GM12878 (cell line): Measurements from ENCODE around the gene FEM1B. TPM values are rescaled to one million over a fixed set of nuclear protein-coding genes. Genes with fewer than 3 reads are reported as not detected.

Experiments used
- ATAC-seq: fragments of 200-7000 bp; cut with Tn5 transposase; 3 replicates; pipeline ENCODE4 v1.9.1; 2020; ENCODE audit warnings: mild to moderate bottlenecking, moderate library complexity
- BruUV-seq: library from RNA; stranded (reverse); fragments of 400-500 nt; replicated peaks from 2 replicates; lab custom pipeline; 2021; lab: Mats Ljungman, UMichigan
- CTCF ChIA-PET: fragments of 300-600 bp; sonication (Branson Sonifier 250); formaldehyde crosslinking; extraction: SDS; loops from one replicate; lab custom pipeline; 2021; ENCODE audit warnings: inconsistent platforms; lab: Yijun Ruan, JAX
- POLR2A ChIA-PET: fragments of 350-600 bp; formaldehyde crosslinking; extraction: SDS; loops from one replicate; lab custom pipeline; 2021; ENCODE audit warnings: inconsistent platforms; lab: Charles Lee
- RAD21 ChIA-PET: fragments of 300-600 bp; sonication (Branson Sonifier 250); formaldehyde crosslinking; loops from one replicate; lab custom pipeline; 2023; ENCODE audit warnings: antibody characterized with exemption; ENCODE audit not compliant: unreplicated experiment; lab: Charles Lee
- SMC1A ChIA-PET: fragments of 300-600 bp; sonication (Branson Sonifier 250); formaldehyde crosslinking; loops from one replicate; lab custom pipeline; 2023; ENCODE audit not compliant: unreplicated experiment, uncharacterized antibody; lab: Charles Lee
- DNase-seq: peaks from one replicate; pipeline ENCODE4 v3.0.0-alpha.2; 2011; ENCODE audit warnings: low read depth, low spot score
- FAIRE-seq: peaks from 3 replicates; lab custom pipeline; 2011; peaks lifted over from hg19 to GRCh38; lab: Jason Lieb, UNC
- H2AFZ ChIP-seq: 2 replicates; pipeline ENCODE4 v1.6.0; 2011; ENCODE audit warnings: low read depth, low read length, control low read depth; ENCODE audit not compliant: control insufficient read depth
- H3K27ac ChIP-seq: 2 replicates; pipeline ENCODE4 v1.5.1; 2011; ENCODE audit warnings: control low read depth; ENCODE audit not compliant: control insufficient read depth, insufficient read depth
- H3K27me3 ChIP-seq, 2 experiments: replicated peaks in 1 of 2; 2 replicates each; pipeline versions ENCODE4 v1.6.0 to v1.6.1; 2011; ENCODE audit warnings: low read length in 1 of 2; ENCODE audit not compliant: control insufficient read depth in 2 of 2, insufficient read depth in 2 of 2
- H3K36me3 ChIP-seq, 2 experiments: 2 replicates each; pipeline ENCODE4 v1.5.1; 2011; ENCODE audit warnings: low read length in 1 of 2; ENCODE audit not compliant: control insufficient read depth in 2 of 2, insufficient read depth in 2 of 2
- H3K4me1 ChIP-seq: 2 replicates; pipeline ENCODE4 v1.6.1; 2011; ENCODE audit warnings: mild to moderate bottlenecking, low read length, moderate library complexity, mixed read lengths; ENCODE audit not compliant: control insufficient read depth, insufficient read depth
- H3K4me2 ChIP-seq: 2 replicates; pipeline ENCODE4 v1.6.0; 2011; ENCODE audit warnings: control low read depth; ENCODE audit not compliant: control insufficient read depth, insufficient read depth
- H3K4me3 ChIP-seq: fragments of 200-600 bp; sonication (generic); 2 replicates; pipeline ENCODE4 v1.5.1; 2016
- H3K79me2 ChIP-seq: 2 replicates; pipeline ENCODE4 v1.6.0; 2011; ENCODE audit warnings: low read length; ENCODE audit not compliant: control insufficient read depth, insufficient read depth
- H3K9ac ChIP-seq: 2 replicates; pipeline ENCODE4 v1.8.0; 2011; ENCODE audit warnings: low read length, control low read depth, mixed read lengths; ENCODE audit not compliant: control insufficient read depth, insufficient read depth
- H3K9me3 ChIP-seq: replicated peaks from 3 replicates; pipeline ENCODE4 v1.5.1; 2011; ENCODE audit warnings: mild to moderate bottlenecking, low read length; ENCODE audit not compliant: control insufficient read depth, insufficient read depth
- H4K20me1 ChIP-seq: 2 replicates; pipeline ENCODE4 v1.6.0; 2011; ENCODE audit not compliant: control insufficient read depth, insufficient read depth
- CREB1 ChIP-seq: IDR thresholded peaks from 2 replicates; pipeline ENCODE4 v1.6.1; 2012; ENCODE audit warnings: low read depth, mild to moderate bottlenecking, inconsistent platforms
- CREM ChIP-seq: IDR thresholded peaks from 2 replicates; pipeline ENCODE4 v1.6.1; 2014; ENCODE audit warnings: antibody characterized with exemption, low read depth
- ESRRA ChIP-seq: IDR thresholded peaks from 2 replicates; pipeline ENCODE4 v1.6.1; 2012; ENCODE audit warnings: mild to moderate bottlenecking, low read length, improper control_type of control experiment
- HDAC2 ChIP-seq: fragments of 200-600 bp; sonication (generic); IDR thresholded peaks from 2 replicates; pipeline ENCODE4 v1.6.1; 2017
- IRF5 ChIP-seq: fragments of 450-650 bp; IDR thresholded peaks from 2 replicates; pipeline ENCODE4 v1.6.1; 2017; ENCODE audit warnings: borderline replicate concordance
- KDM1A ChIP-seq: fragments of 200-600 bp; sonication (generic); IDR thresholded peaks from 2 replicates; pipeline ENCODE4 v1.6.1; 2016; ENCODE audit warnings: borderline replicate concordance
- MYC ChIP-seq: IDR thresholded peaks from 2 replicates; pipeline ENCODE4 v1.6.1; 2011; ENCODE audit warnings: mild to moderate bottlenecking, low read length, moderate library complexity, inconsistent platforms; ENCODE audit not compliant: insufficient read depth, insufficient replicate concordance, insufficient read length, severe bottlenecking
- NBN ChIP-seq: fragments of 450-650 bp; IDR thresholded peaks from 2 replicates; pipeline ENCODE4 v1.6.1; 2016
- POU2F2 ChIP-seq: IDR thresholded peaks from 3 replicates; pipeline ENCODE4 v1.6.1; 2011; ENCODE audit warnings: low read depth, mild to moderate bottlenecking, low read length, borderline replicate concordance
- RAD51 ChIP-seq: fragments of 450-650 bp; IDR thresholded peaks from 2 replicates; pipeline ENCODE4 v1.6.1; 2016; ENCODE audit warnings: moderate library complexity, mild to moderate bottlenecking, inconsistent platforms
- RB1 ChIP-seq: fragments of 450-650 bp; formaldehyde crosslinking; IDR thresholded peaks from 2 replicates; pipeline ENCODE4 v1.6.1; 2017; ENCODE audit warnings: mild to moderate bottlenecking, borderline replicate concordance
- STAT1 ChIP-seq: fragments of 450-650 bp; conservative IDR thresholded peaks from 2 replicates; pipeline ENCODE4 v1.6.1; 2014; ENCODE audit warnings: antibody characterized with exemption, mild to moderate bottlenecking
- TAF1 ChIP-seq: IDR thresholded peaks from 2 replicates; pipeline ENCODE4 v1.6.1; 2011; ENCODE audit warnings: mild to moderate bottlenecking, low read depth, low read length, borderline replicate concordance
- TBL1XR1 ChIP-seq: IDR thresholded peaks from 2 replicates; pipeline ENCODE4 v1.6.1; 2012; ENCODE audit warnings: low read depth, low read length, improper control_type of control experiment
- ZBTB40 ChIP-seq: fragments of 450-650 bp; IDR thresholded peaks from 2 replicates; pipeline ENCODE4 v1.6.1; 2016; ENCODE audit warnings: mild to moderate bottlenecking, moderate library complexity, borderline replicate concordance
- ZNF592 ChIP-seq: fragments of 450-650 bp; IDR thresholded peaks from 2 replicates; pipeline ENCODE4 v1.6.1; 2017; ENCODE audit warnings: mild to moderate bottlenecking, moderate library complexity
- WGBS: methylation state at CpG from one replicate; pipeline ENCODE4 v1.1.6; 2016; ENCODE audit warnings: low lambda C conversion rate; ENCODE audit not compliant: insufficient replicate concordance, insufficient coverage; ENCODE audit errors: missing lambda C conversion rate; 5-methylcytosine and 5-hydroxymethylcytosine counted together
- in situ Hi-C: fragments of 300-500 bp; cut with MboI; formaldehyde crosslinking; loops from 9 replicates; pipeline ENCODE4 v1.14.3; 2018; ENCODE audit warnings: mixed read lengths
- intact Hi-C: fragments of 100-400 bp; cut with micrococcal nuclease; formaldehyde crosslinking; loops from one replicate; pipeline ENCODE4 v1.14.2; 2022; ENCODE audit not compliant: unreplicated experiment
- polyA plus RNA-seq, 11 experiments: library from polyadenylated mRNA; depleted of rRNA in 4 of 11; unstranded in 6 of 11; stranded (reverse) in 5 of 11; fragments of >200 nt; fragmentation: Nextera tagmentation in 4 of 11; fragmentation: Illumina TruSeq in 1 of 11; extraction: Ambion mirVana in 4 of 11; extraction: Trizol in 1 of 11; gene quantifications; 1 replicate in 1 of 11; 2 replicates in 10 of 11; pipeline versions ENCODE4 v1.2.1 to v1.2.3, GENCODE V29; 2011 to 2016; ENCODE audit warnings: inconsistent platforms in 2 of 11, missing spikeins in 2 of 11, low read depth in 1 of 11
- total RNA-seq, 4 experiments: library from RNA; depleted of rRNA in 3 of 4; stranded (reverse); fragments of >200 nt in 3 of 4; fragmentation: Illumina TruSeq in 1 of 4; extraction: Trizol in 1 of 4; gene quantifications; 2 replicates each; pipeline versions ENCODE4 v1.2.1 to v1.2.3, GENCODE V29; 2013 to 2021

FEM1B gene
- total and polyA plus RNA-seq, 10 of the 15 experiments (the other 5 are each of a cell fraction or from before 2014, with no cell fraction given) = 5.5 to 61.1 (median 18.2) TPM

- Histone ChIP-seq H3K4me2 (no peak overlapping the region), H3K27me3 (no peaks in the 10 kb centered on the region), H3K4me1 (peaks cover 4% of the 10 kb centered on the region), H3K27ac (no peak overlapping the region), H3K9me3 (no peaks in the 10 kb centered on the region), H3K9ac (no peak overlapping the region), H2AFZ (no peak overlapping the region), H3K79me2 (no peaks in the 10 kb centered on the region), H3K4me3 (no peak overlapping the region), H4K20me1 (no peaks in the 10 kb centered on the region), H3K36me3 (no peaks in the 10 kb centered on the region)
- DNase-seq (no peak), ATAC-seq (no peak), FAIRE-seq (no peak)
- intact Hi-C loops (no loop called here), in situ Hi-C loops (no loop called here)
- POLR2A ChIA-PET = no interaction called here
- SMC1A ChIA-PET = no interaction called here
- 60% methylated on average over 22 of the region's 22 CpGs for WGBS
- CTCF ChIA-PET = interaction anchor here (1.6 kb wide), 1 partner anchor 58 kb away, joined by 6 read pairs; no protein-coding TSS in a partner anchor
- BruUV-seq = no TSS peak
- RAD21 ChIA-PET = no interaction called here
- TF ChIP-seq HDAC2 (no peak), STAT1 (no peak), TAF1 (no peak), ESRRA (no peak), RAD51 (no peak), KDM1A (no peak), POU2F2 (no peak), TBL1XR1 (no peak), CREB1 (no peak), ZBTB40 (no peak), ZNF592 (no peak), MYC (no peak), IRF5 (no peak), NBN (no peak), CREM (no peak), RB1 (no peak)
Measured at GRCh38 chr15:68310804-68311463, 33.4 kb downstream of the FEM1B start.
